Ovary (tissue), 3 donors: ENCODE data around the gene GALNT12.

Experiments used
- CTCF ChIP-seq, 3 donors: fragments of 450-650 bp in 2 of 3; fragments of 200-600 bp in 1 of 3; IDR thresholded peaks; one replicate each; pipeline versions ENCODE4 v1.5.1 to v1.8.0; 2016 to 2022; ENCODE audit warnings: antibody characterized with exemption in 3 of 3, mild to moderate bottlenecking in 1 of 3
- EP300 ChIP-seq: sonication (generic); formaldehyde crosslinking; IDR thresholded peaks from one replicate; pipeline ENCODE4 v1.6.1; 2017; ENCODE audit warnings: antibody characterized with exemption
- POLR2A ChIP-seq: fragments of 450-650 bp; IDR thresholded peaks from one replicate; pipeline ENCODE4 v1.6.1; 2017; ENCODE audit warnings: antibody characterized with exemption, mild to moderate bottlenecking, moderate library complexity
- donor health status: DM: no; HTN: no; CAD: no.

DNA sequence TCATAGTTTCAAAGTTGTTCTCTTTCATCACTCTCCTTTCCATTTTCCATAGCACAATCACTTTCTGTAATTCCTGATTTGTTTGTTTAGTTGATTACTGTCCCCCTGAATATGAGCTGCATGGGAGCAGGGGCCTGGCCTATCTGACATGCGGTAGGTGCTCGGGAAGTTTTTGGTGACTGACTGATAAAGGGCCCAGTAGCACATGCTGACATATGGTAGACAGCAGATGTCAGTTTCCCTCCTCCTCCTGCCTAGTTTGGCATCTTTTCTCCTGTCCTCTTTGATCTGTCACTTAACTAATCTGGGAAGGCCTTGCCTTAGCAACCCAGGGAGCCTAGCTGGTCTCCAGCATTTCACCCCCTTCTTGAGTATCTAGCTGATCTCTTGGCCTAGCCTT is 14.4 kb downstream of the GALNT12 start:
- TF ChIP-seq POLR2A (no peak), CTCF (IDR thresholded peaks at IDR 0.05) (no peak), EP300 (no peak)
